Esophagus muscularis mucosa (tissue), 4 donors: ENCODE results near the gene KCNQ5. TPM values are rescaled to one million over a fixed set of nuclear protein-coding genes. Genes with fewer than 3 reads are reported as not detected.

ENCODE experiments used
- DNase-seq: peaks from one replicate; pipeline ENCODE4 v3.0.0-alpha.2; 2017; ENCODE audit errors: extremely low spot score
- H3K27ac ChIP-seq, 4 donors: fragments of 200-600 bp; sonication (generic); replicated peaks in 1 of 4; 1 replicate in 3 of 4; 2 replicates in 1 of 4; pipeline ENCODE4 v1.5.1; 2016 to 2019; ENCODE audit warnings: mild to moderate bottlenecking in 1 of 4
- H3K27me3 ChIP-seq, 4 donors: fragments of 200-600 bp; sonication (generic); one replicate each; pipeline versions ENCODE4 v1.5.1 to v1.6.0; 2016 to 2019
- H3K36me3 ChIP-seq, 4 donors: fragments of 200-600 bp; sonication (generic); one replicate each; pipeline ENCODE4 v1.5.1; 2016 to 2019
- H3K4me1 ChIP-seq, 4 donors: fragments of 200-600 bp; sonication (generic); one replicate each; pipeline ENCODE4 v1.5.1; 2016 to 2019
- H3K4me3 ChIP-seq, 4 donors: fragments of 200-600 bp; sonication (generic); 1 replicate in 2 of 4; 2 replicates in 2 of 4; pipeline ENCODE4 v1.5.1; 2016 to 2019; ENCODE audit warnings: mild to moderate bottlenecking in 4 of 4, moderate library complexity in 1 of 4
- H3K9me3 ChIP-seq, 4 donors: fragments of 200-600 bp; sonication (generic); 1 replicate in 3 of 4; 2 replicates in 1 of 4; pipeline ENCODE4 v1.5.1; 2016 to 2019
- CTCF ChIP-seq, 3 experiments: fragments of 200-600 bp in 2 of 3; fragments of 450-650 bp in 1 of 3; sonication (generic) in 2 of 3; IDR thresholded peaks; one replicate each; pipeline ENCODE4 v1.5.1; 2017 to 2019; ENCODE audit warnings: antibody characterized with exemption in 3 of 3, mild to moderate bottlenecking in 2 of 3, moderate library complexity in 1 of 3
- EP300 ChIP-seq: sonication (generic); formaldehyde crosslinking; IDR thresholded peaks from one replicate; pipeline ENCODE4 v1.6.1; 2017; ENCODE audit warnings: antibody characterized with exemption
- POLR2A ChIP-seq: fragments of 450-650 bp; IDR thresholded peaks from one replicate; pipeline ENCODE4 v1.6.1; 2017; ENCODE audit warnings: antibody characterized with exemption, moderate library complexity, mild to moderate bottlenecking, low read depth
- POLR2AphosphoS5 ChIP-seq, 2 donors: sonication (generic); formaldehyde crosslinking; IDR thresholded peaks; one replicate each; pipeline ENCODE4 v1.6.1; 2017; ENCODE audit warnings: antibody characterized with exemption in 2 of 2
- WGBS: methylation state at CpG from one replicate; pipeline ENCODE4 v1.1.5; 2018; 5-methylcytosine and 5-hydroxymethylcytosine counted together
- intact Hi-C: fragments of 100-400 bp; cut with DNase I; formaldehyde crosslinking; loops from one replicate; pipeline ENCODE4 v1.15.1; 2023
- total RNA-seq, 4 donors: library from RNA; depleted of rRNA; stranded (reverse); fragments of >200 nt; gene quantifications; one replicate each; pipeline versions ENCODE4 v1.1.0 to v1.2.1, GENCODE V29; 2016

KCNQ5 gene
- total RNA-seq, 4 donors from 2014 or later: 1.2 to 2.2 (median 1.8) TPM

- H3K27me3 ChIP-seq: no peaks in the 10 kb centered on the region
- H3K27ac ChIP-seq: peak overlapping the region; percentile 38 to 75 (median 54)
- 51% methylated on average over 1 of the region's 1 CpG for WGBS
- H3K4me3 ChIP-seq: no peak overlapping the region
- intact Hi-C loops: no loop called here
- no peaks in the 10 kb centered on the region for H3K36me3 ChIP-seq
- peaks cover 0 to 46% (median 24%) of the 10 kb centered on the region in 4 donors for H3K4me1 ChIP-seq
- DNase-seq: no peak
- no peaks in the 10 kb centered on the region for H3K9me3 ChIP-seq
- TF ChIP-seq EP300 (no peak), CTCF (IDR thresholded peaks at IDR 0.05) (no peak), POLR2AphosphoS5 (IDR thresholded peaks at IDR 0.05) (peak in 1 of 2 donors; percentile 65), POLR2A (no peak)
These were observed 326.3 kb downstream of the KCNQ5 start for GRCh38 chr6:72948153-72948552.

- no peak for DNase-seq
- TF ChIP-seq POLR2AphosphoS5 (IDR thresholded peaks at IDR 0.05) (peak; percentile 23 to 83), CTCF (IDR thresholded peaks at IDR 0.05) (no peak)
- intact Hi-C loops: no loop called here
- Histone ChIP-seq H3K9me3 (no peaks in the 10 kb centered on the region), H3K36me3 (no peaks in the 10 kb centered on the region), H3K27ac (peak overlapping the region; percentile 64 to 75 (median 73)), H3K4me1 (peaks cover 0 to 62% (median 38%) of the 10 kb centered on the region in 4 donors), H3K27me3 (no peaks in the 10 kb centered on the region), H3K4me3 (peak overlapping the region in 2 of 4 donors; percentile 24 to 28)
- WGBS: 81% methylated on average over 6 of the region's 6 CpGs
These were observed 328.4 kb downstream of the KCNQ5 start for GRCh38 chr6:72950114-72950860.

GRCh38 chr6:72952808-72953630, 331.2 kb downstream of the KCNQ5 start:
- H3K27ac ChIP-seq: no peak overlapping the region
- no peak overlapping the region for H3K4me3 ChIP-seq
- no peaks in the 10 kb centered on the region for H3K9me3 ChIP-seq
- DNase-seq: no peak
- no peaks in the 10 kb centered on the region for H3K27me3 ChIP-seq
- TF ChIP-seq CTCF (IDR thresholded peaks at IDR 0.05): no peak
- peaks cover 0 to 65% (median 45%) of the 10 kb centered on the region in 4 donors for H3K4me1 ChIP-seq
- intact Hi-C loops: no loop called here
- 77% methylated on average over 2 of the region's 2 CpGs for WGBS
- H3K36me3 ChIP-seq: no peaks in the 10 kb centered on the region

GRCh38 chr6:72953971-72954381, 332.1 kb downstream of the KCNQ5 start:
- intact Hi-C loops: no loop called here
- Histone ChIP-seq H3K36me3 (no peaks in the 10 kb centered on the region), H3K4me1 (peaks cover 0 to 55% (median 37%) of the 10 kb centered on the region in 4 donors), H3K27ac (peak overlapping the region in 1 of 4 donors; percentile 24), H3K9me3 (no peaks in the 10 kb centered on the region), H3K4me3 (no peak overlapping the region), H3K27me3 (no peaks in the 10 kb centered on the region)
- no peak for DNase-seq
- 46% methylated on average over 3 of the region's 3 CpGs for WGBS
- TF ChIP-seq EP300: no peak
- no peak for TF ChIP-seq POLR2A
- no peak for TF ChIP-seq POLR2AphosphoS5 (IDR thresholded peaks at IDR 0.05)
- TF ChIP-seq CTCF (IDR thresholded peaks at IDR 0.05): no peak
